ENCODE measurements around the gene DENND1A.

GRCh38 chr9:123536455-123536868, 393.5 kb downstream of the DENND1A start:
- TF ChIP-seq CTCF (IDR thresholded peaks at IDR 0.05): no peak
- TF ChIP-seq POLR2A (IDR thresholded peaks at IDR 0.05): no peak

Measured in adrenal gland (tissue), 5 donors.